CD4-positive, alpha-beta T cell (primary cell): ENCODE results near the gene CGGBP1. TPM values are rescaled to one million over a fixed set of nuclear protein-coding genes. Genes with fewer than 3 reads are reported as not detected.

ENCODE experiments used
- ATAC-seq: fragments of 200-7000 bp; cut with Tn5 transposase; one replicate; pipeline ENCODE4 v1.10.0; 2022; ENCODE audit warnings: mild to moderate bottlenecking; ENCODE audit not compliant: poor library complexity
- CTCF ChIA-PET: fragments of 350-600 bp; sonication (Branson Sonifier 250); formaldehyde crosslinking; loops from one replicate; lab custom pipeline; 2021; ENCODE audit warnings: antibody characterized with exemption, inconsistent platforms; lab: Charles Lee
- POLR2A ChIA-PET: fragments of 350-600 bp; sonication (Branson Sonifier 250); formaldehyde crosslinking; loops from one replicate; lab custom pipeline; 2021; ENCODE audit warnings: antibody characterized with exemption, inconsistent platforms; lab: Charles Lee
- DNase-seq, 14 experiments: peaks; one replicate each; pipeline ENCODE4 v3.0.0-alpha.2; 2013 to 2020; ENCODE audit warnings: mixed read lengths in 2 of 14
- H3K27ac ChIP-seq, 2 donors: one replicate each; pipeline versions ENCODE4 v1.5.1 to v1.7.0; 2013; ENCODE audit warnings: low read length in 2 of 2, low read depth in 1 of 2, mild to moderate bottlenecking in 1 of 2
- H3K27me3 ChIP-seq, 2 experiments: 1 replicate in 1 of 2; 2 replicates in 1 of 2; pipeline versions ENCODE4 v1.6.1 to v1.7.0; 2013; ENCODE audit warnings: low read length in 2 of 2, control low read depth in 1 of 2, mild to moderate bottlenecking in 1 of 2, moderate library complexity in 1 of 2; ENCODE audit not compliant: insufficient read depth in 2 of 2, control insufficient read depth in 1 of 2
- H3K36me3 ChIP-seq: one replicate; pipeline ENCODE4 v1.6.1; 2013; ENCODE audit warnings: low read length, control low read depth; ENCODE audit not compliant: insufficient read depth
- H3K4me1 ChIP-seq: one replicate; pipeline ENCODE4 v1.6.1; 2013; ENCODE audit warnings: low read length, control low read depth; ENCODE audit not compliant: insufficient read depth
- H3K4me3 ChIP-seq: one replicate; pipeline ENCODE4 v1.5.1; 2013; ENCODE audit warnings: mild to moderate bottlenecking, low read length, moderate library complexity
- H3K9me3 ChIP-seq, 2 experiments: 1 replicate in 1 of 2; 2 replicates in 1 of 2; pipeline versions ENCODE4 v1.6.1 to v1.7.0; 2013; ENCODE audit warnings: low read length in 2 of 2, mild to moderate bottlenecking in 2 of 2, control low read depth in 1 of 2, moderate library complexity in 1 of 2; ENCODE audit not compliant: control insufficient read depth in 1 of 2, insufficient read depth in 1 of 2
- H3K27ac Mint-ChIP-seq: one replicate; pipeline ENCODE4 v1.8.0; 2020; ENCODE audit warnings: mixed read lengths
- H3K27me3 Mint-ChIP-seq: one replicate; pipeline ENCODE4 v1.8.0; 2021; ENCODE audit warnings: mixed read lengths
- H3K36me3 Mint-ChIP-seq: one replicate; pipeline ENCODE4 v1.8.0; 2021; ENCODE audit warnings: low read depth, mixed read lengths
- H3K4me1 Mint-ChIP-seq: one replicate; pipeline ENCODE4 v1.8.0; 2021; ENCODE audit warnings: low read depth, mixed read lengths
- H3K4me3 Mint-ChIP-seq: one replicate; pipeline ENCODE4 v1.8.0; 2020; ENCODE audit warnings: mild to moderate bottlenecking, mixed read lengths
- H3K9me3 Mint-ChIP-seq: one replicate; pipeline ENCODE4 v1.8.0; 2020; ENCODE audit warnings: mixed read lengths
- intact Hi-C, 2 experiments: fragments of 100-400 bp; cut with DNase I in 1 of 2; cut with micrococcal nuclease in 1 of 2; formaldehyde crosslinking; loops; one replicate each; pipeline versions ENCODE4 v1.15.1 to v1.9.0; 2023 to 2025; cut with DNase I, micrococcal nuclease
- total RNA-seq, 174 experiments: library from RNA in 2 of 174; stranded (reverse) in 2 of 174; gene quantifications; one replicate each; pipeline ENCODE4 v1.2.3 and lab custom pipeline; 2021 to 2026
- TF ChIP-seq, protein P1 (sequence below): fragments of 200-600 bp; IDR thresholded peaks from one replicate; pipeline ENCODE4 v1.8.0; 2022; ENCODE audit warnings: antibody characterized with exemption, mild to moderate bottlenecking

Gene CGGBP1
- total RNA-seq, 2 experiments from 2014 or later = 88.7 to 89.7 TPM

GRCh38 chr3:88078932-88079331 lies 20.1 kb upstream of the CGGBP1 start:
- no peak for DNase-seq
- Histone ChIP-seq H3K27ac (no peak overlapping the region), H3K9me3 (no peaks in the 10 kb centered on the region), H3K27me3 (no peaks in the 10 kb centered on the region), H3K4me1 (no peaks in the 10 kb centered on the region), H3K4me3 (no peak overlapping the region), H3K36me3 (no peaks in the 10 kb centered on the region)
- TF ChIP-seq, protein P1, sequence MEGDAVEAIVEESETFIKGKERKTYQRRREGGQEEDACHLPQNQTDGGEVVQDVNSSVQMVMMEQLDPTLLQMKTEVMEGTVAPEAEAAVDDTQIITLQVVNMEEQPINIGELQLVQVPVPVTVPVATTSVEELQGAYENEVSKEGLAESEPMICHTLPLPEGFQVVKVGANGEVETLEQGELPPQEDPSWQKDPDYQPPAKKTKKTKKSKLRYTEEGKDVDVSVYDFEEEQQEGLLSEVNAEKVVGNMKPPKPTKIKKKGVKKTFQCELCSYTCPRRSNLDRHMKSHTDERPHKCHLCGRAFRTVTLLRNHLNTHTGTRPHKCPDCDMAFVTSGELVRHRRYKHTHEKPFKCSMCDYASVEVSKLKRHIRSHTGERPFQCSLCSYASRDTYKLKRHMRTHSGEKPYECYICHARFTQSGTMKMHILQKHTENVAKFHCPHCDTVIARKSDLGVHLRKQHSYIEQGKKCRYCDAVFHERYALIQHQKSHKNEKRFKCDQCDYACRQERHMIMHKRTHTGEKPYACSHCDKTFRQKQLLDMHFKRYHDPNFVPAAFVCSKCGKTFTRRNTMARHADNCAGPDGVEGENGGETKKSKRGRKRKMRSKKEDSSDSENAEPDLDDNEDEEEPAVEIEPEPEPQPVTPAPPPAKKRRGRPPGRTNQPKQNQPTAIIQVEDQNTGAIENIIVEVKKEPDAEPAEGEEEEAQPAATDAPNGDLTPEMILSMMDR = no peak
- ChIA-PET POLR2A (interaction anchor here (0.9 kb wide), 1 partner anchor 20 kb away, joined by 3 read pairs; the partner anchor contains the start of gene CGGBP1), CTCF (interaction anchor here (1.2 kb wide), 1 partner anchor 23 kb away, joined by 3 read pairs; no protein-coding TSS in a partner anchor)
- H3K9me3 Mint-ChIP-seq = no peaks in the 10 kb centered on the region
- H3K27me3 Mint-ChIP-seq = no peaks in the 10 kb centered on the region
- H3K36me3 Mint-ChIP-seq = peaks cover 21% of the 10 kb centered on the region
- peaks cover 85% of the 10 kb centered on the region for H3K4me1 Mint-ChIP-seq
- intact Hi-C loops = no loop called here
- no peak overlapping the region for H3K4me3 Mint-ChIP-seq
- H3K27ac Mint-ChIP-seq = no peak overlapping the region
- ATAC-seq = no peak

DNA sequence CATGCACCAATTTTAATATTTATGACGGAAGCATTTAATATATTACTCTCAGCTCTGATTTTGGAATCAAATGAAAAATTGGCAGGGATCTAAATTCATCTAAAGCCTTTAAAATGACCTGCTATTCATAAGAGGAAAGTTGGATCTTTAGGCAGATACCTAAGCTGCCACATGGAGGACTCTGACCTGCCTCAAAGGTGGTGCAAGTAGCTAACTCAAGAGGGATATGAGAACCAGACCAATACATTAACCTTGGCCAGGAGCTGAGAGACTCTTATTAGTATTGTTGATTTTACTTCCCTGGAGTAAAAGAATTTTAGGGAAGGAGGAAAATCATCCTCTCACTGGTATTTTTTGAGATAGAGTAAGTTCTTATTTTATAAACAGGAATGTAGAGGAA lies 17.9 kb upstream of the CGGBP1 start:
- CTCF ChIA-PET = interaction anchor here (0.5 to 0.6 kb wide), 2 partner anchors 36 to 633 kb away, joined by 3 to 4 read pairs; no protein-coding TSS in a partner anchor
- Histone ChIP-seq H3K4me1 (no peaks in the 10 kb centered on the region), H3K9me3 (no peaks in the 10 kb centered on the region), H3K27me3 (no peaks in the 10 kb centered on the region), H3K27ac (no peak overlapping the region), H3K36me3 (no peaks in the 10 kb centered on the region), H3K4me3 (no peak overlapping the region)
- TF ChIP-seq, protein P1 = no peak
- Mint-ChIP-seq H3K9me3 (peaks cover 2% of the 10 kb centered on the region), H3K4me3 (no peak overlapping the region), H3K36me3 (peaks cover 3% of the 10 kb centered on the region), H3K27ac (no peak overlapping the region), H3K4me1 (peaks cover 85% of the 10 kb centered on the region), H3K27me3 (no peaks in the 10 kb centered on the region)
- ATAC-seq (no peak), DNase-seq (no peak)
- POLR2A ChIA-PET = no interaction called here
- intact Hi-C loops = no loop called here

GRCh38 chr3:88075497-88075896 lies 16.7 kb upstream of the CGGBP1 start:
- ChIA-PET CTCF (no interaction called here), POLR2A (interaction anchor here (0.6 kb wide), 1 partner anchor 88 kb away, joined by 3 read pairs; no protein-coding TSS in a partner anchor)
- H3K27ac Mint-ChIP-seq = no peak overlapping the region
- Histone ChIP-seq H3K9me3 (peaks cover 0 to 7% of the 10 kb centered on the region in 2 experiments), H3K4me1 (no peaks in the 10 kb centered on the region), H3K27ac (no peak overlapping the region), H3K4me3 (no peak overlapping the region), H3K36me3 (no peaks in the 10 kb centered on the region), H3K27me3 (no peaks in the 10 kb centered on the region)
- H3K27me3 Mint-ChIP-seq = no peaks in the 10 kb centered on the region
- TF ChIP-seq, protein P1 = no peak
- ATAC-seq (no peak), DNase-seq (no peak)
- peaks cover 2% of the 10 kb centered on the region for H3K9me3 Mint-ChIP-seq
- H3K36me3 Mint-ChIP-seq = no peaks in the 10 kb centered on the region
- no peak overlapping the region for H3K4me3 Mint-ChIP-seq
- peaks cover 81% of the 10 kb centered on the region for H3K4me1 Mint-ChIP-seq
- intact Hi-C loops = no loop called here
